OCI-LY1 (cell line): ENCODE data around the gene KCNN2.

Source experiments
- CTCF ChIP-seq: fragments of 200-600 bp; sonication (generic), shearing (Covaris generic); IDR thresholded peaks from 2 replicates; pipeline ENCODE4 v1.5.1; 2017; ENCODE audit warnings: mild to moderate bottlenecking, antibody characterized with exemption, low read length, moderate library complexity, mixed read lengths
- EZH2 ChIP-seq: fragments of 200-600 bp; sonication (generic), shearing (Covaris generic); IDR thresholded peaks from 2 replicates; pipeline ENCODE4 v1.8.0; 2017; ENCODE audit warnings: borderline replicate concordance, mixed run types, mild to moderate bottlenecking, antibody characterized with exemption, low read length, moderate library complexity, mixed read lengths

- TF ChIP-seq CTCF, result no peak
- no peak for TF ChIP-seq EZH2
Observed at GRCh38 chr5:114355086-114355830, 6.6 kb upstream of the KCNN2 start.
